Testis (tissue), 3 donors: ENCODE data around the gene MTMR1. TPM values are rescaled to one million over a fixed set of nuclear protein-coding genes. Genes with fewer than 3 reads are reported as not detected.

Experiments used
- DNase-seq: peaks from one replicate; pipeline ENCODE4 v3.0.0-alpha.2; 2019
- H3K27ac ChIP-seq, 2 donors: fragments of 200-600 bp; sonication (generic); one replicate each; pipeline ENCODE4 v1.5.1; 2019
- H3K27me3 ChIP-seq: fragments of 200-600 bp; sonication (generic); one replicate; pipeline ENCODE4 v1.5.1; 2019
- H3K36me3 ChIP-seq: fragments of 200-600 bp; sonication (generic); one replicate; pipeline ENCODE4 v1.5.1; 2017; ENCODE audit warnings: low read depth; ENCODE audit errors: missing control alignments
- H3K4me1 ChIP-seq: fragments of 200-600 bp; sonication (generic); one replicate; pipeline ENCODE4 v1.5.1; 2019
- H3K4me3 ChIP-seq, 2 donors: fragments of 200-600 bp; sonication (generic); one replicate each; pipeline ENCODE4 v1.5.1; 2017 to 2019
- H3K9me3 ChIP-seq: fragments of 200-600 bp; sonication (generic); one replicate; pipeline ENCODE4 v1.5.1; 2017
- POLR2A ChIP-seq: fragments of 450-650 bp; IDR thresholded peaks from one replicate; pipeline ENCODE4 v1.6.1; 2017; ENCODE audit warnings: antibody characterized with exemption, mild to moderate bottlenecking, moderate library complexity
- WGBS, 2 donors: methylation state at CpG; one replicate each; pipeline ENCODE4 v1.1.5; 2018; 5-methylcytosine and 5-hydroxymethylcytosine counted together
- intact Hi-C: fragments of 100-400 bp; cut with DNase I; formaldehyde crosslinking; loops from one replicate; pipeline ENCODE4 v1.15.1; 2023; ENCODE audit warnings: low total_unique reads
- polyA plus RNA-seq: library from polyadenylated mRNA; stranded (reverse); fragments of 350-450 nt; fragmentation: Illumina TruSeq; extraction: RNeasy Lipid Tissue Mini Kit (QIAGEN cat#74804); gene quantifications from one replicate; pipeline ENCODE4 v1.2.3, GENCODE V29; 2014; ENCODE audit warnings: low read depth, low replicate concordance; ENCODE audit not compliant: insufficient read depth
- total RNA-seq, 2 donors: library from RNA; depleted of rRNA; stranded (reverse); fragments of >200 nt; gene quantifications; one replicate each; pipeline ENCODE4 v1.2.3, GENCODE V29; 2016
- TF ChIP-seq, protein P1 (sequence below), 3 experiments: fragments of 450-650 bp in 2 of 3; fragments of 200-600 bp in 1 of 3; sonication (generic) in 1 of 3; IDR thresholded peaks; one replicate each; pipeline ENCODE4 v1.5.1; 2016 to 2019; ENCODE audit warnings: antibody characterized with exemption in 3 of 3, mild to moderate bottlenecking in 2 of 3, moderate library complexity in 1 of 3

The MTMR1 gene
- total and polyA plus RNA-seq, 3 donors from 2014 or later, result 26.1 to 57.2 (median 50.3) TPM

DNA sequence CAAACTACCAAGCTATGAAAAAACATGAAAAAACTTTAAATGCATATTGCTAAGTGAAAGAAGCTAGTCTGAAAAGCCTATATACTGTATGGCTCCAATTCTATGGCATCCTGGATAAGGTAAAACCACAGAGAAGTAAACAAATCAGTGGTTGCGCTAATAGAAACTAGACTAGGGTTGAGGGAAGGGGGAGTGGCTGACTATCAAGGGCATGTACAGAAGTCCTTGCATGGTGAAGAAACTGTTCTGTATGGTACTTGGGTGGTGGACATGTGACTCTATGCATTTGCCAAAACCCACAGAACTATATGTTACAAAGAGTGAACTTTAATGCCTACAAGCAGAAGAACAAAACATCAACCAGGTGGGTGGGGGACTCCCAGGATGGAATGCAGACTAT, 96.8 kb downstream of the MTMR1 start:
- no peaks in the 10 kb centered on the region for H3K9me3 ChIP-seq
- no peaks in the 10 kb centered on the region for H3K36me3 ChIP-seq
- TF ChIP-seq, protein P1, sequence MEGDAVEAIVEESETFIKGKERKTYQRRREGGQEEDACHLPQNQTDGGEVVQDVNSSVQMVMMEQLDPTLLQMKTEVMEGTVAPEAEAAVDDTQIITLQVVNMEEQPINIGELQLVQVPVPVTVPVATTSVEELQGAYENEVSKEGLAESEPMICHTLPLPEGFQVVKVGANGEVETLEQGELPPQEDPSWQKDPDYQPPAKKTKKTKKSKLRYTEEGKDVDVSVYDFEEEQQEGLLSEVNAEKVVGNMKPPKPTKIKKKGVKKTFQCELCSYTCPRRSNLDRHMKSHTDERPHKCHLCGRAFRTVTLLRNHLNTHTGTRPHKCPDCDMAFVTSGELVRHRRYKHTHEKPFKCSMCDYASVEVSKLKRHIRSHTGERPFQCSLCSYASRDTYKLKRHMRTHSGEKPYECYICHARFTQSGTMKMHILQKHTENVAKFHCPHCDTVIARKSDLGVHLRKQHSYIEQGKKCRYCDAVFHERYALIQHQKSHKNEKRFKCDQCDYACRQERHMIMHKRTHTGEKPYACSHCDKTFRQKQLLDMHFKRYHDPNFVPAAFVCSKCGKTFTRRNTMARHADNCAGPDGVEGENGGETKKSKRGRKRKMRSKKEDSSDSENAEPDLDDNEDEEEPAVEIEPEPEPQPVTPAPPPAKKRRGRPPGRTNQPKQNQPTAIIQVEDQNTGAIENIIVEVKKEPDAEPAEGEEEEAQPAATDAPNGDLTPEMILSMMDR (IDR thresholded peaks at IDR 0.05), result no peak
- TF ChIP-seq POLR2A, result no peak
- 100% methylated on average over 1 of the region's 1 CpG for WGBS, 2 donors
- H3K4me3 ChIP-seq, result no peak overlapping the region
- intact Hi-C loops, result no loop called here
- no peaks in the 10 kb centered on the region for H3K27me3 ChIP-seq
- H3K27ac ChIP-seq, result no peak overlapping the region
- no peaks in the 10 kb centered on the region for H3K4me1 ChIP-seq
- no peak for DNase-seq

DNA sequence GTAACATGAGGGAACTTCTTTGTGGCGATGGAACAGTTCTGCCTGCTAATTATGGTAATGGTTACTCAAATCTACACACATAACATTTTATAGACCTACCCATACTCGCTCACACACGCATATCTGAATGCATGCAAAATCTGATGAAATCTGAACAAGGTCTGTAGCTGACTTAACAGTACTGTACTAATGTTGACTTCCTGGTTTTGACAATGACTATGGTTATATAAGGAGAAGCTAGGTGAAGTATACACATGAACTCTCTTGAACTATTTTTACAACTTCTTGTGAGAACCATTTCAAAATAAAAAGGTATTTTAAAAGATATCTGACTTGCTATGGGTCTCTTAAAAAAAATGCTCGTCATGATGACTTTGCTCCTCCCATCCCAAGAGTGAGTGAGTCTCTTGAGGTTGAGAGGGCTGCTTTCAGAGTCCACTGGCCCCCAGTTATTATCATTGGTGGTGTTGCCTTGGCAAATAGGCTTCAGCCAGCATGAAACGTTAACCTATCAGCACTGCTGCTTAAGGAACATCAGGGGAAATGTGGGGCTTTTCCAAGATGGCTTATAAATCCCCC, 99.8 kb downstream of the MTMR1 start:
- Histone ChIP-seq H3K4me3 (no peak overlapping the region), H3K9me3 (no peaks in the 10 kb centered on the region), H3K4me1 (no peaks in the 10 kb centered on the region), H3K27me3 (no peaks in the 10 kb centered on the region), H3K36me3 (no peaks in the 10 kb centered on the region), H3K27ac (no peak overlapping the region)
- no peak for DNase-seq
- intact Hi-C loops, result no loop called here
- 96 to 97% methylated on average over 4 to 5 of the region's 5 CpGs for WGBS, 2 donors
- TF ChIP-seq POLR2A, result no peak
- TF ChIP-seq, protein P1 (IDR thresholded peaks at IDR 0.05), result no peak

DNA sequence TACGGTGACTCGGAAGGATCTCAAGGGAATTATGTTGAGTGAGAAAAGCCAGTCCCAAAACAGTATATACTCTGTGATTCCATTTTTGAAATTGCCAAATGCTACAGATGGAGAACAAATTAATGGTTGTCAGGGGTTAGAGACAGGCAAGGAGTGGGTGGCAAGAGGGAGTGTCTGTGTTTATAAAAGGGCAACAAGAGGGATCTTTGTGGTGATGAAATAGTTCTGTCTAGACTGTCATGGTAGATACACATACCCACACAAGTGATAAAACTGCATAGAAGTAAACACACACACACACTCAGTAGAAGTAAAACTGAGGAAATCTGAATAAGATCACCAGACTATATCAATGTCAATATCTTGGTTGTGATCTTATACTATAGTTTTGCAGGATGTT, 112.5 kb downstream of the MTMR1 start:
- Histone ChIP-seq H3K4me3 (no peak overlapping the region), H3K9me3 (no peaks in the 10 kb centered on the region), H3K27me3 (no peaks in the 10 kb centered on the region), H3K4me1 (no peaks in the 10 kb centered on the region), H3K36me3 (no peaks in the 10 kb centered on the region), H3K27ac (no peak overlapping the region)
- no peak for TF ChIP-seq POLR2A
- TF ChIP-seq, protein P1 (IDR thresholded peaks at IDR 0.05), result no peak
- no peak for DNase-seq
- intact Hi-C loops, result no loop called here
- 94 to 100% methylated on average over 2 of the region's 2 CpGs for WGBS, 2 donors

DNA sequence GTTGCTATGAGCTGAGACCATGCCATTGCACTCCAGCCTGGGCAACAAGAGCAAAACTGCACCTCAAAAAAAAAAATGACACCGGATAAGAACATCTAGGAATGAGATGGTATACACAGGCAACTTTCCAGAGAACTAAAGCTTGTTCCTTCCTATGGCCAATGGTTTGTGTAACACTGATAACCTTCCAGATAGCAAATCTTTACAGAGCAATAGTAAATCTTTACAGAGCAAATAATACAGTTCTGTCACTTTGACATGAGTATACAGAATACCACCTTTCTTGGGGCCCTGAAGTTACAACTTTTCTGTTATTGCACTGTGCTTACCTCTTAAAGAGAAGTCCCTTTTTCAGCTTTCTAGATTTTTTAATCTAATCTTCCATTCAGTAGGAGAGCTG, 113.6 kb downstream of the MTMR1 start:
- Histone ChIP-seq H3K27ac (no peak overlapping the region), H3K27me3 (no peaks in the 10 kb centered on the region), H3K4me1 (no peaks in the 10 kb centered on the region), H3K36me3 (no peaks in the 10 kb centered on the region), H3K4me3 (no peak overlapping the region), H3K9me3 (no peaks in the 10 kb centered on the region)
- intact Hi-C loops, result no loop called here
- TF ChIP-seq POLR2A, result no peak
- TF ChIP-seq, protein P1 (IDR thresholded peaks at IDR 0.05), result no peak
- no peak for DNase-seq
- WGBS, 2 donors, result 100% methylated on average over 1 of the region's 1 CpG

DNA sequence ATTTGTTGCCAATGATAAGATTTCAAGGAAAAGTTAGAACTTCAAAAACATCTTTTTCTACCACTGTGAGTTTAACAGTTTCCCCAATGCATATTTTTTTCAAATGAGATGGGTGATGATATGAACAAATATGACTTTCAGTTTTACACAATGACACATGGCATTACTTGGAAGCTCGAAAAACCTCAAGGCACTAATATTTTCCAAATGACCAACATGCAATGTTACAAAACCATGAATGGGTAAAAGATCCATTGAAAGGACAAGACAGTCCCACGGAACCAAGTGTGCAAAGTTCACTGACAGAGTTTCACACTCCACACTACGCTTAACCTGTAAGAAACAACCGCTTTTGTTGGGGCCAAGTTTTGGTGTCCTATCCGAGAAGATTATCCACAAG, 120.7 kb downstream of the MTMR1 start:
- Histone ChIP-seq H3K4me3 (no peak overlapping the region), H3K4me1 (no peaks in the 10 kb centered on the region), H3K9me3 (no peaks in the 10 kb centered on the region), H3K27me3 (no peaks in the 10 kb centered on the region), H3K27ac (no peak overlapping the region), H3K36me3 (no peaks in the 10 kb centered on the region)
- intact Hi-C loops, result no loop called here
- WGBS, 2 donors, result 90% methylated on average over 4 to 5 of the region's 5 CpGs
- DNase-seq, result no peak
- TF ChIP-seq, protein P1 (IDR thresholded peaks at IDR 0.05), result no peak
- TF ChIP-seq POLR2A, result no peak
